Measurements from ENCODE around the gene NBPF1.
A peak's percentile ranks its signal among the peaks of the same experiment; 100 is the strongest.
"Not testable (repeated sequence)": the region's sequence is repeated elsewhere in the genome, so short reads cannot be mapped to it uniquely, and the experiment has no call there.

Gene NBPF1

GRCh38 chr1:16613185-16614147 is at the start of gene NBPF1:
NBPF1 (minus strand) TSS chr1:16613564.
- DNase-seq, result peak; percentile 100

GRCh38 chr1:16658234-16658633 is 44.9 kb upstream of the NBPF1 start:
- DNase-seq, result not testable (repeated sequence)

GRCh38 chr1:16656981-16657683 is 43.8 kb upstream of the NBPF1 start:
- not testable (repeated sequence) for DNase-seq

- DNase-seq, result not testable (repeated sequence)
Observed at GRCh38 chr1:16656574-16656973, 43.2 kb upstream of the NBPF1 start.

- peak; percentile 40 for DNase-seq
Observed at GRCh38 chr1:16651560-16651959, 38.2 kb upstream of the NBPF1 start.

- DNase-seq, result not testable (repeated sequence)
Observed at GRCh38 chr1:16649960-16650359, 36.6 kb upstream of the NBPF1 start.

- not testable (repeated sequence) for DNase-seq
Observed at GRCh38 chr1:16649390-16649789, 36.0 kb upstream of the NBPF1 start.

GRCh38 chr1:16648756-16649155 is 35.4 kb upstream of the NBPF1 start:
- not testable (repeated sequence) for DNase-seq

GRCh38 chr1:16648250-16648649 is 34.9 kb upstream of the NBPF1 start:
- DNase-seq, result not testable (repeated sequence)

- DNase-seq, result not testable (repeated sequence)
Observed at GRCh38 chr1:16647179-16648176, 34.1 kb upstream of the NBPF1 start.

- not testable (repeated sequence) for DNase-seq
Observed at GRCh38 chr1:16646716-16647115, 33.4 kb upstream of the NBPF1 start.

GRCh38 chr1:16646061-16646664 is 32.8 kb upstream of the NBPF1 start:
- DNase-seq, result not testable (repeated sequence)

- DNase-seq, result not testable (repeated sequence)
Observed at GRCh38 chr1:16645271-16646060, 32.1 kb upstream of the NBPF1 start.

GRCh38 chr1:16644482-16645270 is 31.3 kb upstream of the NBPF1 start:
- DNase-seq, result peak; percentile 98

- DNase-seq, result peak; percentile 87
Observed at GRCh38 chr1:16644193-16644481, 30.8 kb upstream of the NBPF1 start.

GRCh38 chr1:16643476-16644192 is 30.3 kb upstream of the NBPF1 start:
- DNase-seq, result not testable (repeated sequence)

GRCh38 chr1:16643001-16643411 is 29.6 kb upstream of the NBPF1 start:
- not testable (repeated sequence) for DNase-seq

- DNase-seq, result not testable (repeated sequence)
Observed at GRCh38 chr1:16642025-16642966, 28.9 kb upstream of the NBPF1 start.
